Measurements from ENCODE around the gene TMPRSS9. TPM values are rescaled to one million over a fixed set of nuclear protein-coding genes. Genes with fewer than 3 reads are reported as not detected.

TMPRSS9 gene
- total and polyA plus RNA-seq, 2 donors from 2014 or later: not detected

GRCh38 chr19:2409352-2409912, 49.4 kb downstream of the TMPRSS9 start:
- DNase-seq: no peak
- no peak for TF ChIP-seq CTCF (IDR thresholded peaks at IDR 0.05; ENCODE audit: borderline replicate concordance, extremely low read depth, insufficient read depth)
- Histone ChIP-seq H3K4me1 (ENCODE audit: control insufficient read depth in 2 of 3, insufficient read depth in 2 of 3, low read depth in 1 of 3, low read length in 3 of 3) (no peaks in the 10 kb centered on the region), H3K4me3 (ENCODE audit: low read length in 3 of 3) (no peak overlapping the region), H3K36me3 (ENCODE audit: control insufficient read depth in 2 of 3, insufficient read depth in 3 of 3, low read length in 3 of 3) (no peaks in the 10 kb centered on the region), H3K9me3 (ENCODE audit: control insufficient read depth in 2 of 3, insufficient read depth in 1 of 3, low read length in 3 of 3) (no peaks in the 10 kb centered on the region), H3K27me3 (ENCODE audit: control insufficient read depth, insufficient read depth, low read length) (no peaks in the 10 kb centered on the region), H3K27ac (ENCODE audit: low read depth in 2 of 2, low read length in 2 of 2) (no peak overlapping the region), H3K9ac (ENCODE audit: low read length in 3 of 3) (no peak overlapping the region)
- FAIRE-seq: no peak
- intact Hi-C loops (cut with DNase I): no loop called here

GRCh38 chr19:2410023-2410422, 50.0 kb downstream of the TMPRSS9 start:
- no peaks in the 10 kb centered on the region for H3K27me3 ChIP-seq (ENCODE audit: control insufficient read depth, insufficient read depth, low read length)
- no peaks in the 10 kb centered on the region for H3K36me3 ChIP-seq (ENCODE audit: control insufficient read depth in 2 of 3, insufficient read depth in 3 of 3, low read length in 3 of 3)
- intact Hi-C loops (cut with DNase I): no loop called here
- no peaks in the 10 kb centered on the region for H3K4me1 ChIP-seq (ENCODE audit: control insufficient read depth in 2 of 3, insufficient read depth in 2 of 3, low read depth in 1 of 3, low read length in 3 of 3)
- no peak for FAIRE-seq
- no peak for DNase-seq
- H3K4me3 ChIP-seq (ENCODE audit: low read length in 3 of 3): no peak overlapping the region
- H3K9me3 ChIP-seq (ENCODE audit: control insufficient read depth in 2 of 3, insufficient read depth in 1 of 3, low read length in 3 of 3): no peaks in the 10 kb centered on the region
- no peak overlapping the region for H3K27ac ChIP-seq (ENCODE audit: low read depth in 2 of 2, low read length in 2 of 2)
- H3K9ac ChIP-seq (ENCODE audit: low read length in 3 of 3): no peak overlapping the region
- TF ChIP-seq CTCF (IDR thresholded peaks at IDR 0.05; ENCODE audit: borderline replicate concordance, extremely low read depth, insufficient read depth): no peak

- no peak overlapping the region for H3K4me3 ChIP-seq (ENCODE audit: low read length in 3 of 3)
- no peak overlapping the region for H3K27ac ChIP-seq (ENCODE audit: low read depth in 2 of 2, low read length in 2 of 2)
- FAIRE-seq (no peak), DNase-seq (no peak)
- no peaks in the 10 kb centered on the region for H3K9me3 ChIP-seq (ENCODE audit: control insufficient read depth in 2 of 3, insufficient read depth in 1 of 3, low read length in 3 of 3)
- no peak overlapping the region for H3K9ac ChIP-seq (ENCODE audit: low read length in 3 of 3)
- no peak for TF ChIP-seq CTCF (IDR thresholded peaks at IDR 0.05; ENCODE audit: borderline replicate concordance, extremely low read depth, insufficient read depth)
- no peaks in the 10 kb centered on the region for H3K4me1 ChIP-seq (ENCODE audit: control insufficient read depth in 2 of 3, insufficient read depth in 2 of 3, low read depth in 1 of 3, low read length in 3 of 3)
- H3K27me3 ChIP-seq (ENCODE audit: control insufficient read depth, insufficient read depth, low read length): no peaks in the 10 kb centered on the region
- no peaks in the 10 kb centered on the region for H3K36me3 ChIP-seq (ENCODE audit: control insufficient read depth in 2 of 3, insufficient read depth in 3 of 3, low read length in 3 of 3)
- intact Hi-C loops (cut with DNase I): no loop called here
Measured at GRCh38 chr19:2411709-2412108, 51.6 kb downstream of the TMPRSS9 start.

- Histone ChIP-seq H3K27ac (ENCODE audit: low read depth in 2 of 2, low read length in 2 of 2) (no peak overlapping the region), H3K9ac (ENCODE audit: low read length in 3 of 3) (no peak overlapping the region), H3K27me3 (ENCODE audit: control insufficient read depth, insufficient read depth, low read length) (no peaks in the 10 kb centered on the region), H3K4me1 (ENCODE audit: control insufficient read depth in 2 of 3, insufficient read depth in 2 of 3, low read depth in 1 of 3, low read length in 3 of 3) (no peaks in the 10 kb centered on the region), H3K4me3 (ENCODE audit: low read length in 3 of 3) (no peak overlapping the region), H3K36me3 (ENCODE audit: control insufficient read depth in 2 of 3, insufficient read depth in 3 of 3, low read length in 3 of 3) (no peaks in the 10 kb centered on the region), H3K9me3 (ENCODE audit: control insufficient read depth in 2 of 3, insufficient read depth in 1 of 3, low read length in 3 of 3) (no peaks in the 10 kb centered on the region)
- DNase-seq (no peak), FAIRE-seq (no peak)
- TF ChIP-seq CTCF (IDR thresholded peaks at IDR 0.05; ENCODE audit: borderline replicate concordance, extremely low read depth, insufficient read depth): no peak
- intact Hi-C loops (cut with DNase I): no loop called here
Measured at GRCh38 chr19:2412449-2412848, 52.4 kb downstream of the TMPRSS9 start.
